ENCODE measurements around the gene MND1. TPM values are rescaled to one million over a fixed set of nuclear protein-coding genes. Genes with fewer than 3 reads are reported as not detected.

Gene MND1
- total RNA-seq, 2 donors from 2014 or later = 29.8 to 38.4 TPM

GRCh38 chr4:153364061-153364460 lies 19.6 kb downstream of the MND1 start:
- Mint-ChIP-seq H3K36me3 (ENCODE audit: insufficient read depth in 2 of 2) (peaks cover 14 to 53% of the 10 kb centered on the region in 2 donors), H3K27ac (no peak overlapping the region)

GRCh38 chr4:153365003-153365402 lies 20.5 kb downstream of the MND1 start:
- peaks cover 8% of the 10 kb centered on the region for H3K4me1 Mint-ChIP-seq (ENCODE audit: low read depth)
- no peak overlapping the region for H3K4me3 Mint-ChIP-seq
- peaks cover 0 to 2% of the 10 kb centered on the region in 2 donors for H3K9me3 Mint-ChIP-seq
- H3K27ac Mint-ChIP-seq = no peak overlapping the region
- DNase-seq = no peak
- peaks cover 16 to 53% of the 10 kb centered on the region in 2 donors for H3K36me3 Mint-ChIP-seq (ENCODE audit: insufficient read depth in 2 of 2)
- no peak for ATAC-seq (replicated peaks in 1 of 2)
- H3K27me3 Mint-ChIP-seq (ENCODE audit: low read depth) = no peaks in the 10 kb centered on the region

More at GRCh38 chr4:153364061-153364460, 19.6 kb downstream of the MND1 start:
- no peak for ATAC-seq (replicated peaks in 1 of 2)
- H3K9me3 Mint-ChIP-seq = peaks cover 0 to 2% of the 10 kb centered on the region in 2 donors
- H3K4me1 Mint-ChIP-seq (ENCODE audit: low read depth) = peaks cover 8% of the 10 kb centered on the region
- H3K27me3 Mint-ChIP-seq (ENCODE audit: low read depth) = no peaks in the 10 kb centered on the region
- DNase-seq = no peak
- no peak overlapping the region for H3K4me3 Mint-ChIP-seq

GRCh38 chr4:153366486-153366885 lies 22.0 kb downstream of the MND1 start:
- Mint-ChIP-seq H3K27me3 (ENCODE audit: low read depth) (no peaks in the 10 kb centered on the region), H3K36me3 (ENCODE audit: insufficient read depth in 2 of 2) (peaks cover 22 to 52% of the 10 kb centered on the region in 2 donors), H3K4me1 (ENCODE audit: low read depth) (peaks cover 12% of the 10 kb centered on the region), H3K9me3 (peaks cover 0 to 2% of the 10 kb centered on the region in 2 donors), H3K4me3 (no peak overlapping the region), H3K27ac (no peak overlapping the region)
- ATAC-seq (replicated peaks in 1 of 2) = no peak
- no peak for DNase-seq

GRCh38 chr4:153367092-153367491 lies 22.6 kb downstream of the MND1 start:
- Mint-ChIP-seq H3K9me3 (peaks cover 2 to 3% of the 10 kb centered on the region in 2 donors), H3K4me3 (no peak overlapping the region), H3K27me3 (ENCODE audit: low read depth) (no peaks in the 10 kb centered on the region), H3K36me3 (ENCODE audit: insufficient read depth in 2 of 2) (peaks cover 26 to 53% of the 10 kb centered on the region in 2 donors), H3K4me1 (ENCODE audit: low read depth) (peaks cover 16% of the 10 kb centered on the region), H3K27ac (no peak overlapping the region)
- DNase-seq (no peak), ATAC-seq (replicated peaks in 1 of 2) (peak; percentile 47 to 65)

GRCh38 chr4:153369021-153369420 lies 24.5 kb downstream of the MND1 start:
- H3K27me3 Mint-ChIP-seq (ENCODE audit: low read depth) = no peaks in the 10 kb centered on the region
- H3K9me3 Mint-ChIP-seq = peaks cover 3 to 4% of the 10 kb centered on the region in 2 donors
- DNase-seq = no peak
- H3K4me1 Mint-ChIP-seq (ENCODE audit: low read depth) = peaks cover 16% of the 10 kb centered on the region
- no peak overlapping the region for H3K27ac Mint-ChIP-seq
- peaks cover 24 to 53% of the 10 kb centered on the region in 2 donors for H3K36me3 Mint-ChIP-seq (ENCODE audit: insufficient read depth in 2 of 2)
- no peak for ATAC-seq (replicated peaks in 1 of 2)
- no peak overlapping the region for H3K4me3 Mint-ChIP-seq

GRCh38 chr4:153371701-153372234 lies 27.3 kb downstream of the MND1 start:
- ATAC-seq (replicated peaks in 1 of 2) (peak; percentile 70 to 82), DNase-seq (no peak)
- Mint-ChIP-seq H3K36me3 (ENCODE audit: insufficient read depth in 2 of 2) (peaks cover 24 to 45% of the 10 kb centered on the region in 2 donors), H3K27me3 (ENCODE audit: low read depth) (no peaks in the 10 kb centered on the region), H3K4me3 (no peak overlapping the region), H3K27ac (no peak overlapping the region), H3K4me1 (ENCODE audit: low read depth) (peaks cover 14% of the 10 kb centered on the region), H3K9me3 (peaks cover 1 to 3% of the 10 kb centered on the region in 2 donors)

GRCh38 chr4:153372967-153373562 lies 28.6 kb downstream of the MND1 start:
- Mint-ChIP-seq H3K27ac (no peak overlapping the region), H3K9me3 (peaks cover 1 to 3% of the 10 kb centered on the region in 2 donors), H3K27me3 (ENCODE audit: low read depth) (no peaks in the 10 kb centered on the region), H3K36me3 (ENCODE audit: insufficient read depth in 2 of 2) (peaks cover 19 to 37% of the 10 kb centered on the region in 2 donors), H3K4me3 (no peak overlapping the region), H3K4me1 (ENCODE audit: low read depth) (peaks cover 7% of the 10 kb centered on the region)
- ATAC-seq (replicated peaks in 1 of 2) (no peak), DNase-seq (no peak)

GRCh38 chr4:153374442-153374841 lies 30.0 kb downstream of the MND1 start:
- Mint-ChIP-seq H3K9me3 (peaks cover 1 to 3% of the 10 kb centered on the region in 2 donors), H3K27me3 (ENCODE audit: low read depth) (no peaks in the 10 kb centered on the region), H3K4me3 (no peak overlapping the region), H3K27ac (no peak overlapping the region), H3K36me3 (ENCODE audit: insufficient read depth in 2 of 2) (peaks cover 14 to 34% of the 10 kb centered on the region in 2 donors), H3K4me1 (ENCODE audit: low read depth) (peaks cover 7% of the 10 kb centered on the region)
- ATAC-seq (replicated peaks in 1 of 2) (no peak), DNase-seq (no peak)

- Mint-ChIP-seq H3K4me3 (no peak overlapping the region), H3K9me3 (peaks cover 1 to 3% of the 10 kb centered on the region in 2 donors), H3K27ac (no peak overlapping the region), H3K4me1 (ENCODE audit: low read depth) (peaks cover 7% of the 10 kb centered on the region), H3K27me3 (ENCODE audit: low read depth) (no peaks in the 10 kb centered on the region), H3K36me3 (ENCODE audit: insufficient read depth in 2 of 2) (peaks cover 11 to 30% of the 10 kb centered on the region in 2 donors)
- DNase-seq (no peak), ATAC-seq (replicated peaks in 1 of 2) (no peak)
Measured at GRCh38 chr4:153375303-153375702, 30.8 kb downstream of the MND1 start.

- H3K4me3 Mint-ChIP-seq = no peak overlapping the region
- no peaks in the 10 kb centered on the region for H3K4me1 Mint-ChIP-seq (ENCODE audit: low read depth)
- no peaks in the 10 kb centered on the region for H3K27me3 Mint-ChIP-seq (ENCODE audit: low read depth)
- ATAC-seq (replicated peaks in 1 of 2) = no peak
- H3K9me3 Mint-ChIP-seq = no peaks in the 10 kb centered on the region
- DNase-seq = no peak
- H3K36me3 Mint-ChIP-seq (ENCODE audit: insufficient read depth in 2 of 2) = peaks cover 0 to 11% of the 10 kb centered on the region in 2 donors
- H3K27ac Mint-ChIP-seq = no peak overlapping the region
Measured at GRCh38 chr4:153383131-153383530, 38.6 kb downstream of the MND1 start.

GRCh38 chr4:153384160-153384559 lies 39.7 kb downstream of the MND1 start:
- peaks cover 0 to 7% of the 10 kb centered on the region in 2 donors for H3K36me3 Mint-ChIP-seq (ENCODE audit: insufficient read depth in 2 of 2)
- H3K27ac Mint-ChIP-seq = no peak overlapping the region
- H3K4me1 Mint-ChIP-seq (ENCODE audit: low read depth) = no peaks in the 10 kb centered on the region
- DNase-seq (no peak), ATAC-seq (replicated peaks in 1 of 2) (no peak)
- H3K27me3 Mint-ChIP-seq (ENCODE audit: low read depth) = no peaks in the 10 kb centered on the region
- H3K4me3 Mint-ChIP-seq = no peak overlapping the region
- no peaks in the 10 kb centered on the region for H3K9me3 Mint-ChIP-seq

GRCh38 chr4:153385784-153386183 lies 41.3 kb downstream of the MND1 start:
- Mint-ChIP-seq H3K27ac (no peak overlapping the region), H3K9me3 (no peaks in the 10 kb centered on the region), H3K36me3 (ENCODE audit: insufficient read depth in 2 of 2) (peaks cover 0 to 6% of the 10 kb centered on the region in 2 donors), H3K27me3 (ENCODE audit: low read depth) (no peaks in the 10 kb centered on the region), H3K4me1 (ENCODE audit: low read depth) (no peaks in the 10 kb centered on the region), H3K4me3 (no peak overlapping the region)
- DNase-seq = no peak
- no peak for ATAC-seq (replicated peaks in 1 of 2)

- no peaks in the 10 kb centered on the region for H3K27me3 Mint-ChIP-seq (ENCODE audit: low read depth)
- no peak for DNase-seq
- H3K27ac Mint-ChIP-seq = no peak overlapping the region
- no peaks in the 10 kb centered on the region for H3K9me3 Mint-ChIP-seq
- no peak overlapping the region for H3K4me3 Mint-ChIP-seq
- H3K4me1 Mint-ChIP-seq (ENCODE audit: low read depth) = no peaks in the 10 kb centered on the region
- no peak for ATAC-seq (replicated peaks in 1 of 2)
- H3K36me3 Mint-ChIP-seq (ENCODE audit: insufficient read depth in 2 of 2) = peaks cover 0 to 5% of the 10 kb centered on the region in 2 donors
Measured at GRCh38 chr4:153387981-153388380, 43.5 kb downstream of the MND1 start.

- Mint-ChIP-seq H3K27ac (no peak overlapping the region), H3K4me3 (no peak overlapping the region), H3K9me3 (no peaks in the 10 kb centered on the region), H3K36me3 (ENCODE audit: insufficient read depth in 2 of 2) (peaks cover 0 to 5% of the 10 kb centered on the region in 2 donors), H3K4me1 (ENCODE audit: low read depth) (peaks cover 3% of the 10 kb centered on the region), H3K27me3 (ENCODE audit: low read depth) (no peaks in the 10 kb centered on the region)
- ATAC-seq (replicated peaks in 1 of 2) (no peak), DNase-seq (no peak)
Measured at GRCh38 chr4:153393397-153393796, 48.9 kb downstream of the MND1 start.

All from activated T-cell treated with anti-CD3 and anti-CD28 coated beads, Interleukin-2, amount 50 U/mL, for 72 hours (primary cell).